HUDEP-2 (cell line): ENCODE measurements around the gene SLC4A3.
"Not testable (repeated sequence)": the region's sequence is repeated elsewhere in the genome, so short reads cannot be mapped to it uniquely, and the experiment has no call there.

Experiments used
- DNase-seq, 76 experiments: peaks; one replicate each; lab custom pipeline; 2025; ENCODE audit not compliant: unreplicated experiment in 76 of 76; lab: John Stamatoyannopoulos, UW

SLC4A3 gene

GRCh38 chr2:219672406-219672805 is 45.0 kb downstream of the SLC4A3 start:
- no peak for DNase-seq

GRCh38 chr2:219675221-219675620 is 47.8 kb downstream of the SLC4A3 start:
- DNase-seq = no peak

GRCh38 chr2:219676586-219676985 is 49.2 kb downstream of the SLC4A3 start:
- no peak for DNase-seq

DNA sequence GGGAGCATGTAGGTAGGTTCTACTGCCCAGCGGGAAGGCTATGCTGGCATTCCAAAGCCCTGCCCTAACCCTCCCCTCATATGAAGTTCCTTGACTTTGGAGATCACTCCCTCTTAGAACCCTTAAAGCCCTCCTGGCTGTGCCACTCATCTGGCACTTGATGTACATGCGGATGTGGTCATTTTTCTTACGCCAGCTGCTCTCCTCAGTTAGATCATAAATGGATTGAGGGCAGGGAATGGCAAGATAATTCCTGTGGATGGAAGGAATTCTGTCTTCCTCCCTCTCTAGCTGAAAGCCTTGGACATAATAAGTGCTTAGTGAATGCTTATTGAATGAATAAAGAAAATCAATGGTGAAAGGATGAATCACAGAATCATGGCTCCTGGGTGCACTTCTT is 51.6 kb downstream of the SLC4A3 start:
- no peak for DNase-seq

- DNase-seq = no peak
Measured at GRCh38 chr2:219679571-219679970, 52.1 kb downstream of the SLC4A3 start.

GRCh38 chr2:219680958-219681693 is 53.7 kb downstream of the SLC4A3 start:
- DNase-seq = no peak

DNA sequence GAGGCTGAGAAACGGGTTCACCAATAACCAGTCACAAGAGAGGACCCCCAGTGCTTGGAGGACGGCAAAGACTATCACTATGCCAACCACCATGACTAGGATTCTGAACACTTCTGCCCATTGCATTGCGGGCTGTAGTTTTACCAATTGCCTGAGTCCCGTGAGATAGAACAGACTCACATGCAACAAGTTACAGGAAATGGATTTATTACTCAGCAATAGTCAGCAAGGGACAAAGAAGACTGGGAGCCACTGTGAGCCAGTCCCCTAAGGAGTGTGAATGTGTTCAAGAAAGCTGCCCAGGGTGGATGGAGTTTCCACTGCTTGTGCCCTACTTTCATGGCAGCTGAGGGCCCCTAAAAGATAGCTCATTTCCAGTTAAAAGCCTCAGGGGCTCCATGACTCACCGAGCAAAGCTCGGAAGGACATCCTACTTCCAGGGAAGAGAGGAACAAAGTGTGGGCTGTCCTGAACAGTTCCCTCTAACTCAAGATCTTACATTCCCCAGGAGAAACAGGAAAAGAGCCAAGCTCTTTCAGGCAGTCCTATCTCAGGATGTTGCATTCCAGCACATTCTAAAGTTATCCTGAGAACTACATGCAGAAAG is 54.4 kb downstream of the SLC4A3 start:
- DNase-seq = no peak

DNA sequence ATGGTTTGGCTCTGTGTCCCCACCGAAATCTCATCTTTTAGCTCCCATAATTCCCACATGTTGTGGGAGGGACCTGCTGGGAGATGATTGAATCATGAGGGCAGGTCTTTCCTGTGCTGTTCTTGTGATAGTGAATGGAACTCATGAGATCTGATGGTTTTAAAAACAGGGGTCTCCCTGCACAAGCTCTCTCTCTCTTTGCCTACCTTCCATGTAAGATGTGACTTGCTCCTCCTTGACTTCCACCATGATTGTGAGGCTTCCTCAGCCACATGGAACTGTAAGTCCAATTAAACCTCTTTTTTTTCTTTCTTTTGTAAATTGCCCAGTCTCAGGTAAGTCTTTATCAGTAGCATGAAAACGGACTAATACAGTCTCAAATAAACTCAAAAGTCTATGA is 56.0 kb downstream of the SLC4A3 start:
- not testable (repeated sequence) for DNase-seq

DNA sequence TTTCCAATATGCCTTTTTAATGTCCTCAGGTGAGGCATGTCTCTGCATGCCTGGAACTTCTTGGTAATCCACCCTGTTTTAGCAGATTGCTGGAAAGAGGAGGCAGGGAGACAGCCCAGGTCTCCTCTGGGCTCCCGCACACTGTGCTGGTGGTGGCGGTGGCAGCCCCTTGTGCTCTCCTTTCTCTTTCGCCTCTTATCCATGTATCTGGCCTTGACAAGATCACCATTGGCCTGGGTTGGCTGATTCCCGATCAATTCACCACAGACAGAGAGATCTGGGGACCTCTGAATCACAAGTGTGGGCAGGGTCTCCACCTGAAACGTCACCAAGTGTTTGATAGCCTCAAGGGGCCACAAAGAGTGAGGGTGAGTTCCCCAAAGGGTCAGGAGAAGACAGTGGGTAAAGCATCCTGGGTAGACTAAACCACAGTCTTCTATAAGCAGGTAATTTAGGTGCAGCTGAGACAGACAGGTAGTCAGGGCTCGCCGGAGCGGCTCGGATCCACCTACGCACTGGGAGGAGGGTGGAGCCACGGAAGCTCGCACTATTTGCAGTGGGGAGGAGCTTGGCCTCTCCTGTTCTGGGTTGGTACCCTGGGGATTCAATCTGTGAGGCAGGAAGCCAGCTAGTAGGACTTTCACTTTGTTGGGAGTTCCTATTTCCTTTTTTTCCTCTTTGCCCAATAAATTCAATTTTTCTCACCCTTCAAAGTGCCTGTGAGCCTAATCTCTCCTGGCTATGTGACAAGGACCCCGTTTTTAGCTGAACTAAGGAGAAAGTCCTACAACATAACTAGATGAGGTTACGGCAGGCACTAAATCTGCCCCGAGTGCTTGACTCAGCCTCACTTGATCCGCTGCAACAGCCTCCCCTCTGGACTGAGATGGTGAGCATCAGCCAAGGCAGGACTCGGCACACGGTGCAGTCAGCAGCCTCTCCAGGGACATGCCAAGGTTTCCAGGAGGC is 57.6 kb downstream of the SLC4A3 start:
- peak in 1 of 76 experiments; percentile 3 for DNase-seq

DNA sequence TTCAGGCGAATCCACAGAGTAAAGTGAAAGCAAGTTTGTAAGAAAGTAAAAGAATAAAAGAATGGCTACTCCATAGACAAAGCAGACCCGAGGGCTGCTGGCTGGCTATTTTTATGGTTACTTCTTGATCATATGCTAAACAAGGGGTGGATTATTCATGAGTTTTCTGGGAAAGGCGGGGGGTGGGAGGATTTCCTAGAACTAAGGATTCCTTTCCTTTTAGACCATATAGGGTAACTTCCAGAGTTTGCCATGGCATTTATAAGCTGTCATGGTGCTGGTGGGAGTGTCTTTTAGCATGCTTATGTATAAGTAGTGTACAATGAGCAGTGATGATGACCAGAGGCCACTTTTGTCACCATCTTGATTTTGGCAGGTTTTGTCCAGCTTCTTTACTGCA is 59.8 kb downstream of the SLC4A3 start:
- DNase-seq = no peak

GRCh38 chr2:219687882-219688559 is 60.6 kb downstream of the SLC4A3 start:
- DNase-seq = no peak

- DNase-seq = no peak
Measured at GRCh38 chr2:219688560-219689445, 61.4 kb downstream of the SLC4A3 start.

GRCh38 chr2:219689676-219690628 is 62.5 kb downstream of the SLC4A3 start:
- DNase-seq = peak in 39 of 76 experiments; percentile 2 to 63 (median 25)

DNA sequence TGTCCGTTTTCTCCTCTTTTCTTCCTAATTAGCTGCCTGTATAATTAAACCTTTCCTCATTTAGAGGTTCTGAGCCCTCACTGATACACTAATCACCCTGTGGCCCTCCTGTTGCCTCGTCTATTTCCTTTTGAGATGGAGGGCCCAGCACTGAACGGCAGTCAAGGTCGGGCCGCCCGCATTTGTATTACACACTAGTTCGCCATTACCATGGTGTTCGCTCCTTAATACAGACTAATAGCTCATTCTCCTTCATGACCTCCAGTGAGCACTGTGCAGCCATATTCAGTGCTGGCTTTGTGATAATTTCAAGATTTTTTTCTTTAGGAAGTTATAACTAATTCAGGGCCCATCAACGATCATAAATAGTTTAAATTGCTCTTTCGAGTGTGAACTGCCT is 64.1 kb downstream of the SLC4A3 start:
- no peak for DNase-seq
